HG02763 (cell line): Measurements from ENCODE around the gene ABCA9.

Experiments used
- ATAC-seq: cut with Tn5 transposase; IDR thresholded peaks from one replicate; pipeline ENCODE4 v1.9.1; 2021; ENCODE audit warnings: mild to moderate bottlenecking, moderate library complexity; ENCODE audit not compliant: unreplicated experiment

The ABCA9 gene

GRCh38 chr17:69069226-69069750 is 8.6 kb upstream of the ABCA9 start:
- no peak for ATAC-seq

DNA sequence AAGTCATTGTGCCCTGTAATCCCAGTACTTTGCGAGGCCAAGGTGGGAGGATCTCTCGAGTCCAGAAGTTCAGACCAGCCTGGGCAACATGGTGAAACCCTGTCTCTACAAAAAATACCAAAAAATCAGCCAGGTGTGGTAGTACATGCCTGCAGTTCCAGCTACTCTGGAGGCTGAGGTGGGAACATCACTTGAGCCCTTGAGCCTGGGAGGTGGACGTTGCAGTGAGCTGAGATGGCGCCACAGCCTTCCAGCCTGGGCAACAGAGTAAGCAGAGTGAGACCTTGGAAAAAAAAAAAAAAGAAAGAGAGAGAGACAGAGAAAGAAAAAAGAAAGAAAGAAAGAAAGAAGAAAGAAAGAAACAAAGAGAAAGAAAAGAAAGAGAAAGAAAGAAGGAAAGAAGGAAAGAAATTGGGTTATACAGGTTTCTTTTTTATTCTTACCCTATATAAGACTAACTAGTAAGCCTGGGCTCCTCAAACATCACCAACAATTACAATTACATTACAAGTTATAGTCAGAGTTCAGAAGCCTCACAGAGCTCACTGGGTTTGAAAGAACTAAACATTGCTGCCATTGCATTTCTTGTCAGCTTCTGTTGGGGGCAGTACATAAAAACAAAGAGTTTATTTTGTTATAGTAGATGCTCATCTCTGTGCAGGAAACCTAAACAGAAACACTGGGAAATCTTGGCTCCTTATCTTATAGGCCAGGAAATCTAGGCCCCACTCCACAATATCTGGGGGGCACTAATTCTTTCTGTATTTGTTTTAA is 6.7 kb upstream of the ABCA9 start:
- no peak for ATAC-seq

GRCh38 chr17:69066482-69066881 is 5.8 kb upstream of the ABCA9 start:
- no peak for ATAC-seq

DNA sequence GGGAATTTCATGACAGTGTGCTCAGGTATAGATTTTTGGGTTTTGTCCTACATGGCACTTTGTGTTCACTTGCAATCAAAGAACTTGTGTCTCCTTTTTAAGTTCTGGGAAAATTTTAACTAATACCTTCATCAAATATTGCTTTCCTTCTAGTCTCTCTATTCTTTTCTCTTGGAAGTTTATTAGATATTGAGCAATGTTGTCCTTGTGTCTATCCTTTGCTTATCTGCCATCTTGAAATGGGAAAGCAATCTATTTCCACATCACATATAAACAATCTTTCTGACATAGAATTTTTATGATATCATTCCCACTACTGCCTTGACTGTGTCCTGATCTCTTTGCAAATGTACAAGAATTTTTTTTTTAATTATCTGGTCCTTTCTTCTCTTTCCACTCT is 4.4 kb upstream of the ABCA9 start:
- no peak for ATAC-seq

GRCh38 chr17:69064476-69064875 is 3.7 kb upstream of the ABCA9 start:
- ATAC-seq: no peak

DNA sequence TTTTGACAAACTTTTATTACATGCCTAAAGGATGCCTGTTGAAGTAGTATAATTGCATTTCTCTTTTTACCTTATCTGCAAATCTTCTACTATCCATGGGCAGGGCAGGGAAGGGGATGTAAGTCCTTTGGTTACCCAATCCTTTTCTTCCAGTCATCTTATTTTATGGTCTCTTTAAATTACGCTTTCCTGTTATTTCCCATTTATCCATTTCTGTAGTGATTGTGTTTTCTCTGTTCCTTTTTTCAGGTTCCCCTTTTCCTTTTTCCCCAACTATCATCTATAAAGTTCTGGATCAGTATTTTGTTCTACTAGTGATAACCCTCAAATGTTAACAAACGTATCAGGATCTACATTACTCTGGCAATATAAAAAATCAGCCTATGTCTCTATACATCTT is 3.3 kb upstream of the ABCA9 start:
- no peak for ATAC-seq

DNA sequence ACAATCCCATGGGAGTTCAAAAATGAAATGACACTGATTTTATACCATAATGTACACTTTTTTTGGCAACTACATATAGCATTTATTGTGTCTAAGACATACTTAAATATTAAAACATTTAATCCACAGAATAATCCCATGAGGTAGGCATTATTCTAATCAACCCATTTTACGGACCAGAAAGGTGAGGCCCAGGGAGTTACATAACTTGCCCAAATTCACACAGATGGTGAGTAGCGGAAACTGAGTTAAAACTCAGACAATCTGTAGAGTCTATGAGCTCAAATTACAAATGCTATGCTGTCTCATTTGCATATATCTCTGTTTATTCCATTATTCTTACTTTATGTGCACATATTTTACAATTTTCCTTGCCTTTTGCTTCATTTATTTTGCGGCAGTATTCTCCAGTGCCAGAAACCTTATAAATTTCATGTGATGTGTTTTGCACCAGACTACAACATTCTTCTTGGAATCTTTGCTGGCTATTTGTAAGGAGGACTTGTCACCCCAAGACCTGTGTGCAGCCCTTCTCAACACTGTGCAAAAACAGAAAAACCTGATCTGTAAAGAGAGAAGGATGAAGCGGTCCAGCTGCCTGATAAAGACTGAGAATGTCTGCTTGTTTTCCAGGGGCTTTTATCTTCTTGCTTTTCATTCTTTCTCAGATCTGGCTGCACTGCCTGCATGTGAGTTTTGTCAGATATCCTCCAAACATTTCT is 2.3 kb upstream of the ABCA9 start:
- ATAC-seq: no peak

DNA sequence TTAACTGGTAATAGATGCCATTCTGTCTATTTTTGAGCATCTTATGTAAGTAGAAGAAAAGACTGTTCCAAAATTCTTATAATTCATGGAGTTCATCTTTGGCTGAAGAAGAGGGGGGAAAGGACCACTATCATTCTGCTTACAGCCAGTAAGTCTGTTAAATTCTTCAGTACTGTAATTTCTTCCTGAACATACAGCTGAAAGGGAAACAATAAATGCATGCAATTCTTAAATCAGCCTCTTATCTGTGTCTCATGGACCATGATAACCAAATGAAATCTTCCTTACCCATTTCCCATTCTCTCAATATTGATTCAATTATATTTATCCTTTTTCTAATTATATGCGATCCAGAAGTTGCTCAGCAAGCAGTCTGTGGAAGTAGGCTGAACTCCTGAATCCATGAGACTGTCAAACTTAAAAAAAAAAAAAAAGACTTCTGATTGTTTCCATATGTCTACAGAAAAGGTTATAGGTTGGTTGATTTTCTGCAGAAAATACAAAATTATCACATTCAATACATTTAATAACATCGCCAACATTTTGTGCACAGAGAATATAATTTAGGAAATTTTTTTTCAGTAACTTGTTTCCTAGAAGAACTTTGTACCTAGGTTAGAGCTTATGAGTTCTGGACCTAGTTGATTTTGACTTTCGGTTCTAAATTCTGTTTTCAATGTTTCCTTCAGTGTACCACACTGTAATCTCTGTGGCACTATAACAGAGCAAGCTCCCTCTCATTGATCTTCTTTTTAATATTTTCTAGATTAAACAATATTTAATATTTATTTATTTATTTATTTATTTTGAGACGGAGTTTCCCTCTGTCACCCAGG is 1.2 kb upstream of the ABCA9 start:
- no peak for ATAC-seq

DNA sequence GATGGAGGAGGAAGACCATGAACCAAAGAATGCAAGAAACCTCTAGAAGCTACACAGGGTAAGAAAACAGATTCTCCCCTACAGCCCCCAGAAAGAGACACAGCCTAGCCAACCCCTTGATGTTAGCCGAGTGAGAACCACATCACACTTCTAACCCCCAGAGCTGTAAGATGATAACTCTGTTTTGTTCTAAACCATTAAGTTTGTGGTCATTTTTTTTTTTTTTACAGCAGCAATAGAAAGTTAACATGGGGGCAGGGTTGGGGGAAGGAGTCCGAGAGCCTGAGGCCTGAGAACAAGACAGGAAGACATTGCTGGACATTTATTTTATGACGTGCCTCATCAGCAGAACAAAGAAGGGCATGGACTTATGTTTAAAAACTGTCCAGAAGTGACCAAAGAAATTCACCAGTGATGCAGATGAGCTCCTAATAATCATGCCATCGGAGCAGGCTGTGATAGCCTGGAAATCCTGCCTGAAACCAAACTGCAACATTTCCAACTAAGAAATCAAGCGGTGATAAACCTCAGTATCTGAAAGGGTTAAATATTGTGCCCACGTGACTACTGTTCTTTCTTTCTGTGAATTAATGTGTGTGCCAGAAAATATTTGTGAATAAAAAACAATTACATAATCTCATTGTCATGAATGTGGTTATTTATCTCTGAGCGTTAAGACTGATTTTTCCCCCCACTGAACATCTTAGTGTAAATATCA is 1.1 kb downstream of the ABCA9 start:
- no peak for ATAC-seq

GRCh38 chr17:69058165-69058564 is 2.6 kb downstream of the ABCA9 start:
- ATAC-seq: no peak

DNA sequence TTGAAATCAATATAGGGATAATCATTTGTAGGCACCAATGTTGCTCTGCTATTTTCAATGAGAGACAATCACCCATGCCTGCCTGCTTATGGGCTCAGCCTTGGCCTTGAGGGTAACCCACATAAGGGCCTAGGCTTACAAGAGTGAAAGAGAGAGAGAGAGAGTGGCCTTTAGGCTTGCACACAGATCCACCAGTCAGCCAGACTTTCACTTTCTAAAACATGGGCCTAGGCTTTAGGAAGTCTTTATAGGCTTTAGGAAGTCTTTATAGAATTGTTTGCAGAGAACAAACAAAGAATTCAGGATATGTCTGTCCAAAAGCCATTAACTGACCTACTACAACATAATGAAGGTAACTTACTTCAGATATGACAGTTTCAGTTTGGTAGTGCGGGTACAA is 3.4 kb downstream of the ABCA9 start:
- ATAC-seq: no peak

DNA sequence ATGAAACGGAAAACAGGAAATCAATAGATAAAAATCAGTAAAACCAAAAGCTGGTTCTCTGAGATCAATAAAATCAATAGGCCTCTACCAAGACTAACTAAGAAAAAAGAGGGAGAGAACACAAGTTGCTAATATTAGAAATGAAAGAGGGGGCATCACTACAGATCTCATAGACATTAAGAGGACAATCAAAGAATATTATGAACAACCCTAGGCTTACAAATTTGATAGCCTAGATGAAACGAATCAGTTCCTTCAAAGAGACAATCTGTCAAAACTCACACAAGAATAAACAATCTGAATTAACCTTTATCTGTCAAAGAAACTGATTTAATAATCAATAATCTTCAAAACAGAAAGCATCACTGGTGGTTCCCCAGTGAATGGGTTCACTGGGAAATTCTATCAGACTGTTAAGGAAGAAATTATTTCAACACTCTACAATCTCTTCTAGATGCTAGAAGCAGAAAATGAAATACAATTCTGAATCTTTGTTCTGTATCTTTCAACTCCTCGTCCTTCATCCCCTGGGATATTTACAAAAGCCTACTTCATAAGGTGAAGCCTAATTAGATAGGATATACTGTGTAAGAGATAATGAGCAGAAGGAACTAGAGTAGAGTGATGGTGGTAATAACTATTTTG is 4.4 kb downstream of the ABCA9 start:
- ATAC-seq: no peak

GRCh38 chr17:69055334-69055733 is 5.4 kb downstream of the ABCA9 start:
- no peak for ATAC-seq

GRCh38 chr17:69050999-69051775 is 9.5 kb downstream of the ABCA9 start:
- ATAC-seq: no peak

DNA sequence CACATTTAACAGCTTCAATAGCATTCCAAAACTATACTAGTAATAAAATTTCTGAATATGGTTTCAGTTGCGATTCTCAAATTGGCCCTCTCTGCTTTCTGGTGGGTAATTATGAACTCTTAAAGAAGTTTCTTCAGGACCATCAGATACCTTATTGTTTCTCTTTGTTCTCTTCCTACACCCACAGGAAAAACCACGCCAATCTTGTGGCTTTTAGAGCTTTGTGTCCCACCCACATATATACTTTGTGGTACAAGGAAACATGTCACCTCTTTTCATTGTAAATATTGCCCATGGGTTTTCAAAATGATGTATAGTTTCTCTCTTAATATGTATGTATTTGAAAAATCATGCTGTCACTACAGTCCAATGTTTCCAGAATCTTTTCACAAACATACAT is 12.1 kb downstream of the ABCA9 start:
- no peak for ATAC-seq

DNA sequence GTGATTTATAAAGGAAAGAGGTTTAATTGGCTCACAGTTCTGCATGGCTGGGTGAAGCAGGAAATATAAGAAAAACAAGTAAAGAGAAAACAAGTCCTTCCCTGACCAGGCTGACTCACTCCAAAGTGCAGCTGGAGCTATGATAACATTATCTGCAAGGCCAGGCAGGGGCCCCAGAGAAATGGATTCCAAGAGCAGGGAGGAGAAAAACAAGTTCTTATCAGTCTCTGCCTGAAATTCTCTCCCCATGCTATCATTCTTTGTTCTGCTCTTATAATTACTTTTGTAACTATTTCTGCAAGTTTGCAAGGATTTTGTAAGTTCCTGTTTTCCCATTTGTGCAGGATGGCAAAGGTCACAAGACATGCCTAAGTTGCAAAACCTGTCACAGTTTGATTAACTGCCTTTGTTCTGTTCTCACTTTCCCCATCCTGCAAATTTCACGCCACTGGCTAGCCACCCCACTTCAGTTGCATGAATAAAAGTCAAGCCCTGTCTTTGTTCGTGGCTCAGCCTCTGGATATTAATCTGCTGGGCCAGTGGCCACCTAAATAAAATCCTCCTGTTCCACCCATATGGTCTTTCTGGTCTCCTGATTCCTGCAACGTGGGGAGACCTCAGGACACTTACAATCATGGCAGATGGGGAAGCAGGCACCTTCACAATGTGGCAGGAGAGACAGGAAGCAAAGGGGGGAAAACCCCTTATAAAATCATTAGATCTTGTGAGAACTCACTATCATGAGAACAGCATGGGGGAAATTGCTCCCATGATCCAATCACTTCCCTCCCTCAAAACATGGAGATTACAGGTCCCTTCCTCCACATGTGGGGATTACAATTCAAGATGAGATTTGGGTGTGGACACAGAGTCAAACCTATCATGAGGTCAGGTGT is 13.1 kb downstream of the ABCA9 start:
- ATAC-seq: no peak

- ATAC-seq: no peak
Observed at GRCh38 chr17:69046121-69046807, 14.5 kb downstream of the ABCA9 start.

GRCh38 chr17:69045646-69046045 is 15.1 kb downstream of the ABCA9 start:
- no peak for ATAC-seq
